SK-N-SH (cell line): Measurements from ENCODE around the gene DAB2. TPM values are rescaled to one million over a fixed set of nuclear protein-coding genes. Genes with fewer than 3 reads are reported as not detected.

ENCODE experiments used
- CTCF ChIA-PET: fragments of 300-600, 350-600 bp; formaldehyde crosslinking; extraction: SDS; loops from one replicate; lab custom pipeline; 2021; lab: Yijun Ruan, JAX
- POLR2A ChIA-PET: fragments of 350-600 bp; sonication (Branson Sonifier 250); formaldehyde crosslinking; extraction: SDS; loops from one replicate; lab custom pipeline; 2020; ENCODE audit warnings: antibody characterized with exemption, inconsistent platforms; lab: Yijun Ruan, JAX
- DNase-seq: peaks from one replicate; pipeline ENCODE4 v3.0.0; 2012
- H2AFZ ChIP-seq: fragments of 200-600 bp; sonication (generic); 2 replicates; pipeline ENCODE4 v1.8.1; 2016; ENCODE audit warnings: antibody characterized with exemption, mild to moderate bottlenecking, low read depth
- H3F3A ChIP-seq: fragments of 200-600 bp; sonication (generic); replicated peaks from 2 replicates; pipeline ENCODE3; 2016; ENCODE audit warnings: antibody characterized with exemption, mild to moderate bottlenecking; ENCODE audit not compliant: insufficient read depth
- H3K27ac ChIP-seq, 2 experiments: fragments of 200-500 bp in 1 of 2; fragments of 200-600 bp in 1 of 2; sonication (Bioruptor generic) in 1 of 2; sonication (generic), shearing (Covaris generic) in 1 of 2; 2 replicates each; pipeline versions ENCODE4 v1.5.1 to v1.6.1; 2014 to 2016; ENCODE audit warnings: low read depth in 2 of 2, inconsistent platforms in 1 of 2, low read length in 1 of 2, mild to moderate bottlenecking in 1 of 2, mixed read lengths in 1 of 2
- H3K27me3 ChIP-seq: fragments of 200-600 bp; sonication (generic), shearing (Covaris generic); 2 replicates; pipeline ENCODE4 v1.6.1; 2016; ENCODE audit warnings: mixed run types; ENCODE audit not compliant: insufficient read depth
- H3K36me3 ChIP-seq, 2 experiments: fragments of 200-500 bp in 1 of 2; fragments of 200-600 bp in 1 of 2; sonication (Bioruptor generic) in 1 of 2; sonication (generic) in 1 of 2; replicated peaks in 1 of 2; 2 replicates each; pipeline versions ENCODE3 to v1.5.1; 2014 to 2016; ENCODE audit warnings: low read length in 1 of 2, mild to moderate bottlenecking in 1 of 2; ENCODE audit not compliant: insufficient read depth in 2 of 2, control insufficient read depth in 1 of 2
- H3K4me1 ChIP-seq, 2 experiments: fragments of 200-500 bp in 1 of 2; fragments of 200-600 bp in 1 of 2; sonication (Bioruptor generic) in 1 of 2; sonication (generic), shearing (Covaris generic) in 1 of 2; 2 replicates each; pipeline versions ENCODE4 v1.5.1 to v1.6.1; 2014 to 2016; ENCODE audit warnings: low read depth in 1 of 2, low read length in 1 of 2, mixed run types in 1 of 2; ENCODE audit not compliant: insufficient read depth in 2 of 2, control insufficient read depth in 1 of 2
- H3K4me2 ChIP-seq: fragments of 200-600 bp; sonication (generic), shearing (Covaris generic); 2 replicates; pipeline ENCODE4 v1.6.1; 2017; ENCODE audit warnings: mixed run types
- H3K4me3 ChIP-seq, 2 experiments: fragments of 200-500 bp in 1 of 2; fragments of 200-600 bp in 1 of 2; sonication (Bioruptor generic) in 1 of 2; sonication (generic), shearing (Covaris generic) in 1 of 2; 2 replicates each; pipeline versions ENCODE4 v1.5.1 to v1.8.1; 2014 to 2016; ENCODE audit warnings: low read depth in 2 of 2, inconsistent platforms in 1 of 2, low read length in 1 of 2, mild to moderate bottlenecking in 1 of 2, mixed read lengths in 1 of 2, moderate library complexity in 1 of 2
- H3K79me2 ChIP-seq: fragments of 200-600 bp; sonication (generic); 2 replicates; pipeline ENCODE4 v1.8.1; 2017; ENCODE audit warnings: mild to moderate bottlenecking; ENCODE audit not compliant: insufficient read depth
- H3K9ac ChIP-seq: fragments of 200-600 bp; sonication (generic); 2 replicates; pipeline ENCODE4 v1.6.1; 2017; ENCODE audit warnings: mixed run types
- H3K9me2 ChIP-seq: fragments of 200-600 bp; sonication (generic); 2 replicates; pipeline ENCODE4 v1.6.1; 2017; ENCODE audit warnings: mixed run types
- H3K9me3 ChIP-seq: fragments of 200-600 bp; sonication (generic); 2 replicates; pipeline ENCODE4 v1.6.1; 2017; ENCODE audit warnings: mixed run types, mild to moderate bottlenecking, moderate library complexity
- H4K20me1 ChIP-seq: fragments of 200-600 bp; sonication (generic); 2 replicates; pipeline ENCODE4 v1.6.1; 2017; ENCODE audit warnings: mild to moderate bottlenecking, mixed run types; ENCODE audit not compliant: insufficient read depth
- CHD2 ChIP-seq: fragments of 150-350 bp; IDR thresholded peaks from 2 replicates; pipeline ENCODE4 v1.6.1; 2018; ENCODE audit warnings: low read length; ENCODE audit not compliant: partially characterized antibody
- FOXJ3 ChIP-seq: sonication (generic); formaldehyde crosslinking; IDR thresholded peaks from 2 replicates; pipeline ENCODE4 v1.5.1; 2020; ENCODE audit warnings: mild to moderate bottlenecking, missing genetic modification reagents
- GABPA ChIP-seq: IDR thresholded peaks from 2 replicates; pipeline ENCODE4 v1.4.0; 2012; ENCODE audit warnings: low read depth, mild to moderate bottlenecking
- GATA2 ChIP-seq: sonication (generic); formaldehyde crosslinking; IDR thresholded peaks from 2 replicates; pipeline ENCODE4 v1.5.0; 2020; ENCODE audit warnings: mild to moderate bottlenecking, missing genetic modification reagents
- IRF3 ChIP-seq: fragments of 150-350 bp; IDR thresholded peaks from 2 replicates; pipeline ENCODE4 v1.6.1; 2016; ENCODE audit warnings: mild to moderate bottlenecking, low read depth, low read length
- MAX ChIP-seq: IDR thresholded peaks from 2 replicates; pipeline ENCODE4 v1.4.0; 2012; ENCODE audit warnings: low read depth
- MEF2A ChIP-seq: IDR thresholded peaks from 2 replicates; pipeline ENCODE4 v1.4.0; 2012; ENCODE audit warnings: low read depth, borderline replicate concordance
- MXI1 ChIP-seq: IDR thresholded peaks from 2 replicates; pipeline ENCODE4 v1.6.1; 2012; ENCODE audit warnings: mild to moderate bottlenecking, low read depth, low read length, improper control_type of control experiment
- NFIC ChIP-seq: IDR thresholded peaks from 2 replicates; pipeline ENCODE4 v1.4.0; 2012; ENCODE audit warnings: borderline replicate concordance
- PBX3 ChIP-seq: IDR thresholded peaks from 2 replicates; pipeline ENCODE4; 2012
- POLR2AphosphoS5 ChIP-seq: IDR thresholded peaks from 2 replicates; pipeline ENCODE4 v1.6.1; 2012; ENCODE audit warnings: low read depth, low read length
- RAD21 ChIP-seq: IDR thresholded peaks from 2 replicates; pipeline ENCODE4 v1.6.1; 2012; ENCODE audit warnings: mild to moderate bottlenecking, low read length
- RCOR1 ChIP-seq: fragments of 150-350 bp; IDR thresholded peaks from 2 replicates; pipeline ENCODE4 v1.6.1; 2017; ENCODE audit warnings: antibody characterized with exemption, low read length
- RXRA ChIP-seq: IDR thresholded peaks from 2 replicates; pipeline ENCODE4 v1.4.0; 2012; ENCODE audit warnings: low read depth, mild to moderate bottlenecking, borderline replicate concordance
- SIN3A ChIP-seq: IDR thresholded peaks from 2 replicates; pipeline ENCODE4 v1.6.1; 2012; ENCODE audit warnings: low read depth, mild to moderate bottlenecking, low read length, moderate library complexity, borderline replicate concordance
- SMC3 ChIP-seq: IDR thresholded peaks from 2 replicates; pipeline ENCODE4 v1.6.1; 2012; ENCODE audit warnings: low read depth, low read length, improper control_type of control experiment
- TAF1 ChIP-seq: IDR thresholded peaks from 2 replicates; pipeline ENCODE4 v1.6.1; 2012; ENCODE audit warnings: low read depth, mild to moderate bottlenecking, low read length, moderate library complexity, borderline replicate concordance
- USF2 ChIP-seq: fragments of 150-350 bp; IDR thresholded peaks from 2 replicates; pipeline ENCODE4 v1.6.1; 2017; ENCODE audit warnings: antibody characterized with exemption, low read length, low read depth, borderline replicate concordance
- YY1 ChIP-seq: IDR thresholded peaks from 2 replicates; pipeline ENCODE4 v1.4.0; 2012; ENCODE audit warnings: low read depth, mild to moderate bottlenecking
- ZBTB33 ChIP-seq: IDR thresholded peaks from 2 replicates; pipeline ENCODE4 v1.4.0; 2012; ENCODE audit warnings: low read depth, borderline replicate concordance
- WGBS: methylation state at CpG from one replicate; pipeline ENCODE4 v1.1.6; 2017; ENCODE audit warnings: low lambda C conversion rate; 5-methylcytosine and 5-hydroxymethylcytosine counted together
- polyA plus RNA-seq, 3 experiments: library from polyadenylated mRNA; depleted of rRNA; stranded (reverse); fragments of >200 nt; gene quantifications; 2 replicates each; pipeline ENCODE4 v1.2.3, GENCODE V29; 2012

Gene DAB2
- polyA plus RNA-seq, 1 of the 3 experiments (the other 2 are of a cell fraction): 23.7 TPM

- ChIA-PET CTCF (no interaction called here), POLR2A (no interaction called here)
- Histone ChIP-seq H3K9ac (no peak overlapping the region), H3K4me3 (no peak overlapping the region), H3F3A (no peaks in the 10 kb centered on the region), H3K9me3 (no peaks in the 10 kb centered on the region), H4K20me1 (no peaks in the 10 kb centered on the region), H3K27ac (no peak overlapping the region), H3K9me2 (no peaks in the 10 kb centered on the region), H3K36me3 (no peaks in the 10 kb centered on the region), H3K4me1 (no peaks in the 10 kb centered on the region), H3K79me2 (no peaks in the 10 kb centered on the region), H3K4me2 (no peak overlapping the region), H3K27me3 (no peaks in the 10 kb centered on the region; the same call in 1 of the 2 replicates), H2AFZ (no peak overlapping the region)
- WGBS: 4% methylated on average over 3 of the region's 3 CpGs
- no peak for DNase-seq
- TF ChIP-seq USF2 (no peak), NFIC (no peak), IRF3 (no peak), RXRA (no peak), ZBTB33 (no peak), TAF1 (no peak), MXI1 (no peak), CHD2 (no peak), PBX3 (no peak), MAX (no peak), RAD21 (no peak), POLR2AphosphoS5 (no peak), RCOR1 (no peak), MEF2A (no peak), GATA2 (CRISPR knock-in tag) (no peak), FOXJ3 (CRISPR knock-in tag) (no peak), YY1 (no peak), SIN3A (no peak), SMC3 (no peak), GABPA (no peak)
- TF ChIP-seq, all 33 proteins: peak for 0
These were observed 101.2 kb downstream of the DAB2 start for GRCh38 chr5:39323542-39323941.

Other genes with a start within 250 kb of the DAB2 start
- gene FYB1, start 205.4 kb downstream of the DAB2 start, polyA plus RNA-seq (2012; rRNA removed): not detected in 2 replicates
- not detected in 2 replicates for gene C9, start 60.5 kb downstream of the DAB2 start, polyA plus RNA-seq (2012; rRNA removed)